GM12874 (cell line): ENCODE measurements around the gene BLOC1S3.

Experiments
- TF ChIP-seq, protein P1 (sequence below): IDR thresholded peaks from 2 replicates; pipeline ENCODE4 v1.5.1; 2011; ENCODE audit warnings: low read depth, mild to moderate bottlenecking, control low read depth, low read length, moderate library complexity; ENCODE audit not compliant: insufficient read depth

The BLOC1S3 gene

DNA sequence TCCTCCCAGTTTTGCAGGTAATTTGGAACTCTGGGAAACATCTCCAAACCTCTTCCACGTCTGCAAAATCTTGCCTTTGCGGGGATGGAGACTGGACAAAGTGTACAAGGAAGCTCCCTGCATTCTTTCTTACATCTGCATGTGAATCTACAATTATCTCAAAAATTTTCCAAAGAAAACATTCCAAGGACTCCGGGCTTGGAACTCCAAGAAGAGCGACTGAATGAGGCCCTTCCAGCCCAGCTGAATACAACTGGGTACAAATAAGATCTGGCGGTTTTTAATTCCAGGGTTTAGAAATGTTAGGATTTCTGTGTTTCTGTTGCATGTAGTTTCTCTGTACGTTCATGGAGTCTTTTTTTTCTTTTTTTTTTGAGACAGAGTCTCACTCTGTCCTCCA is 38.1 kb downstream of the BLOC1S3 start:
- TF ChIP-seq, protein P1, sequence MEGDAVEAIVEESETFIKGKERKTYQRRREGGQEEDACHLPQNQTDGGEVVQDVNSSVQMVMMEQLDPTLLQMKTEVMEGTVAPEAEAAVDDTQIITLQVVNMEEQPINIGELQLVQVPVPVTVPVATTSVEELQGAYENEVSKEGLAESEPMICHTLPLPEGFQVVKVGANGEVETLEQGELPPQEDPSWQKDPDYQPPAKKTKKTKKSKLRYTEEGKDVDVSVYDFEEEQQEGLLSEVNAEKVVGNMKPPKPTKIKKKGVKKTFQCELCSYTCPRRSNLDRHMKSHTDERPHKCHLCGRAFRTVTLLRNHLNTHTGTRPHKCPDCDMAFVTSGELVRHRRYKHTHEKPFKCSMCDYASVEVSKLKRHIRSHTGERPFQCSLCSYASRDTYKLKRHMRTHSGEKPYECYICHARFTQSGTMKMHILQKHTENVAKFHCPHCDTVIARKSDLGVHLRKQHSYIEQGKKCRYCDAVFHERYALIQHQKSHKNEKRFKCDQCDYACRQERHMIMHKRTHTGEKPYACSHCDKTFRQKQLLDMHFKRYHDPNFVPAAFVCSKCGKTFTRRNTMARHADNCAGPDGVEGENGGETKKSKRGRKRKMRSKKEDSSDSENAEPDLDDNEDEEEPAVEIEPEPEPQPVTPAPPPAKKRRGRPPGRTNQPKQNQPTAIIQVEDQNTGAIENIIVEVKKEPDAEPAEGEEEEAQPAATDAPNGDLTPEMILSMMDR, result no peak

GRCh38 chr19:45217193-45217956 is 38.8 kb downstream of the BLOC1S3 start:
- TF ChIP-seq, protein P1, result no peak

DNA sequence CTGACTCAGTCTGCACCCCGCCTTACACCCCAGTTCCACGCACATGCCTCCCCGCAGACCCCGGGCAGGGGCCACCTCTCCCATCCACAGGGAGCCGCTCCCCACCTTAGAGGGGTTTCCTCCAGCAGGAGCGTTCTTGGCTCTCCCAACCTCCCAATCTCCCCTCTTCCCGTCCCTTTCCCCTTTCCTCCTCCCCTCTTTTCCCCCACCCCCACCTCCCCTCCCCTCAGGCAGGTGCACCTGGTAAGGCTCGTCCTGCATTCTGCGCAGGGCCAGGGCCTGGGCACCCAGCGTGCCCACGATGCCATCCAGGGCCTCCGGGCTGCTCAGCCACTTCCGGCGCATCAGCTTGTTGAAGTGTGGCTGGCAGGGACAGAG is 39.4 kb downstream of the BLOC1S3 start:
- TF ChIP-seq, protein P1, result no peak

DNA sequence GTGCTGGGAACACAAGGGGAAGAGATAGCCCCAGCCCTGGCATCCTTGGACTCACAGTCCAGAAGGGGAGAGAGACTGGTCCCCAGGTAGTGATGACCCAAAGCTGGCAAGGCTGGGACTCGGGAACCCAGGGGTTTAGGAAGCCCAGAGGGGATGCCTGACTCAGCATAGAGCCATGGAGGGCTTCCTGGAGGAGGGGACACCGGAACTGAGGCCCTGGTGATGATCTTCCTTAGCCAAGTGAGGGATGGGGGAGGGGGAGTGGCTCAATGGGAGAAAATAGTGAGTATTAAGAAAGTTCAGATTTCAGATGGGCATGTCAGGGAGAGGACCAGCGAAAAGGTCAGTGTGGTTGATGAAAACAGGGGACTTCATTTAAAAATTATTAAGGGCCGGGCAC is 39.8 kb downstream of the BLOC1S3 start:
- TF ChIP-seq, protein P1, result no peak

DNA sequence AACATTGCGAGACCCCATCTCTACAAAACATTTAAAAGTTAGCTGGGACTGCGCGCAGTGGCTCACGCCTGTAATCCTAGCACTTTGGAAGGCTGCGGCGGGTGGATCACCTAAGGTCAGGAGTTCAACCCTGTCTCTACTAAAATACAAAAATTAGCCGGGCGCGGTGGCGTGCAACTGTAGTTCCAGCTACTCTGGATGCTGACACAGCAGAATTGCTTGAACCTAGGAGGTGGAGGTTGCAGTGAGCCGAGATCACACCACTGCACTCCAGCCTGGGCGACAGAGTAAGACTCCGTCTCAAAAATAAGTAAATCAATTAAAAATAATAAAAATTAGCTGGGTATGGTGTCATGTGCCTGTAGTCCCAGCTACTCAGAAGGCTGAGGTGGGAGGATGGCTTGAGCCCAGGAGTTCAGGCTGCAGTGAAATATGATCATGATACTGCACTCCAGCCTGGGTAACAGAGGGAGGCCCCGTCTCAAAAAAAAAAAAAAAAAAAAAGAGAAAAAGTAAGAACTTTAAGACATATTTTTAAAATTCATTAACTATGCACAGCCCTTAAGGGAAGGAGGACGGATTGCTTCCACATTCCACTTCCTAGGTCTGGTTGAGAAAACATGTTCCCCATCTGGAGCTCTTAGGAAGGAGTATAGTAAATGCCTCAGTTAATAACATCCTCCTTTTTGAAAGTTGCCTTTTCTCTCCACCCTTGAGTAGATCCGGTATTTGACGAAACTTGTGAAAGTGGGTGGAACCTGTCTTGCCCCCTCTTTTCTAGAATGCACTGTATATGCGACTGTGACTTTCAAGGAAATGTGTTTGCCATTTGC is 40.5 kb downstream of the BLOC1S3 start:
- TF ChIP-seq, protein P1, result no peak

DNA sequence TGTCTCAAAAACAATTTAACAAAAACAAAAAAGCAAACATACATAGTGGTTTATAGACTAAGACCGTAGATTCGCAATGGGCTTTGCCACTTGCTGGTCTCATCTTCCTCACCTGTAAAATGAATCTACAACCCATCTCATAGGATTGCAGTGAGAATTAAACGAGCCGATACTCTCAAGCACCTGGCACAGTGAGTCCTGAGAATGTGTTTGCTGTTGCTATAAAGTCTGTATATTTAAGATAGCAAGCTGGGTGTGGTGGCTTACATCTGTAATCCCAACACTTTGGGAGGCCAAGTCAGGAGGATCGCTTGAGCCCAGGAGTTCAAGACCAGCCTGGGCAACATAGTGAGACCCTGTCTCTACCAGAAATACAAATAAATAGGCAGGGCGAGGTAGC is 44.1 kb downstream of the BLOC1S3 start:
- TF ChIP-seq, protein P1, result no peak

DNA sequence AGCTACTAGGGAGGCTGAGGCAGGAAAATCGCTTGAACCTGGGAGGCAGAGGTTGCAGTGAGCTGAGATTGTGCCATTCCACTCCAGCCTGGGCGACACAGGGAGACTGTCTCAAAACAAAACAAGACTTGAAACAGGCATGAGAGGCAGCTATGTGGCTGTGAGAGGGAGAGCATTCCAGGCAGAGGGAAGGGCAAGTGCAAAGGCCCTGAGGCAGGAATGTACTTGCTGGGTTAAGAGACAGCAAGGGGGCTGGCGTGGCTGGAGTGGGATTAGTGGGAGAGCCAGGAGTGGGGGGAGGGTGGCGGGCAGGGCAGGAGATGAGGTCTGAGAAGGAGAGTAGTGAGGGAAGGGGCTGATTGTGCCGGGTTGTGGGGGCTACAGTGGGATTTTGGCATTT is 45.3 kb downstream of the BLOC1S3 start:
- TF ChIP-seq, protein P1, result no peak
